CD14-positive monocyte (primary cell): ENCODE data around the gene WDR5. TPM values are rescaled to one million over a fixed set of nuclear protein-coding genes. Genes with fewer than 3 reads are reported as not detected.

Source experiments
- DNase-seq, 3 donors: peaks; one replicate each; pipeline ENCODE4 v3.0.0-alpha.2; 2011 to 2022
- H2AFZ ChIP-seq: 2 replicates; pipeline ENCODE4 v1.6.0; 2012; ENCODE audit warnings: mild to moderate bottlenecking, low read depth, low read length, inconsistent platforms; ENCODE audit not compliant: insufficient read depth, poor library complexity, severe bottlenecking
- H3K27ac ChIP-seq, 2 donors: 1 replicate in 1 of 2; 2 replicates in 1 of 2; pipeline ENCODE4 v1.5.1; 2012 to 2013; ENCODE audit warnings: low read length in 2 of 2, control low read depth in 1 of 2, inconsistent platforms in 1 of 2, low read depth in 1 of 2, mild to moderate bottlenecking in 1 of 2
- H3K27me3 ChIP-seq, 2 donors: one replicate each; pipeline versions ENCODE4 v1.6.0 to v1.6.1; 2011 to 2013; ENCODE audit warnings: low read length in 2 of 2; ENCODE audit not compliant: control insufficient read depth in 2 of 2, insufficient read depth in 2 of 2
- H3K36me3 ChIP-seq, 2 donors: replicated peaks in 1 of 2; 1 replicate in 1 of 2; 2 replicates in 1 of 2; pipeline versions ENCODE4 v1.5.1 to v1.6.1; 2012 to 2013; ENCODE audit warnings: low read length in 2 of 2, control low read depth in 1 of 2, inconsistent platforms in 1 of 2, mild to moderate bottlenecking in 1 of 2; ENCODE audit not compliant: insufficient read depth in 2 of 2, control insufficient read depth in 1 of 2
- H3K4me1 ChIP-seq, 2 donors: 1 replicate in 1 of 2; 2 replicates in 1 of 2; pipeline versions ENCODE4 v1.5.1 to v1.6.1; 2012 to 2013; ENCODE audit warnings: low read length in 2 of 2, control low read depth in 1 of 2, inconsistent platforms in 1 of 2, mild to moderate bottlenecking in 1 of 2, moderate library complexity in 1 of 2; ENCODE audit not compliant: insufficient read depth in 2 of 2, control insufficient read depth in 1 of 2
- H3K4me2 ChIP-seq: replicated peaks from 2 replicates; pipeline ENCODE3; 2012; ENCODE audit warnings: low read length, moderate library complexity, mild to moderate bottlenecking; ENCODE audit not compliant: poor library complexity, severe bottlenecking; ENCODE audit errors: extremely low read depth
- H3K4me3 ChIP-seq, 3 experiments: fragments of 200-600 bp in 1 of 3; sonication (generic) in 1 of 3; replicated peaks in 1 of 3; 1 replicate in 2 of 3; 2 replicates in 1 of 3; pipeline ENCODE4 v1.5.1; 2011 to 2013; ENCODE audit warnings: low read length in 3 of 3, mild to moderate bottlenecking in 3 of 3, control low read depth in 2 of 3, low read depth in 2 of 3, inconsistent platforms in 1 of 3, moderate library complexity in 1 of 3
- H3K79me2 ChIP-seq: 2 replicates; pipeline ENCODE4 v1.6.0; 2012; ENCODE audit warnings: mild to moderate bottlenecking, control low read depth, inconsistent platforms, low read length, moderate library complexity; ENCODE audit not compliant: insufficient read depth
- H3K9ac ChIP-seq: 2 replicates; pipeline ENCODE4 v1.6.0; 2017; ENCODE audit warnings: low read length, mild to moderate bottlenecking; ENCODE audit not compliant: insufficient read depth, poor library complexity, severe bottlenecking
- H3K9me3 ChIP-seq, 2 donors: replicated peaks in 1 of 2; 1 replicate in 1 of 2; 2 replicates in 1 of 2; pipeline versions ENCODE4 v1.5.1 to v1.6.1; 2012 to 2013; ENCODE audit warnings: low read length in 2 of 2, control low read depth in 1 of 2; ENCODE audit not compliant: control insufficient read depth in 1 of 2, insufficient read depth in 1 of 2
- H4K20me1 ChIP-seq: 2 replicates; pipeline ENCODE4 v1.6.0; 2012; ENCODE audit warnings: mild to moderate bottlenecking, low read length, control low read depth, moderate library complexity; ENCODE audit not compliant: insufficient read depth
- H3K27ac Mint-ChIP-seq, 7 donors: one replicate each; pipeline ENCODE4 v1.8.0; 2020; ENCODE audit warnings: mild to moderate bottlenecking in 7 of 7, mixed read lengths in 7 of 7, moderate library complexity in 6 of 7, inconsistent platforms in 2 of 7
- H3K27me3 Mint-ChIP-seq, 3 donors: one replicate each; pipeline ENCODE4 v1.8.0; 2021 to 2022; ENCODE audit warnings: low read depth in 3 of 3, mild to moderate bottlenecking in 3 of 3, mixed read lengths in 3 of 3, moderate library complexity in 3 of 3, inconsistent platforms in 1 of 3
- H3K36me3 Mint-ChIP-seq, 2 donors: one replicate each; pipeline ENCODE4 v1.8.0; 2020; ENCODE audit warnings: mixed read lengths in 2 of 2, inconsistent platforms in 1 of 2, mild to moderate bottlenecking in 1 of 2
- H3K4me1 Mint-ChIP-seq: one replicate; pipeline ENCODE4 v1.8.0; 2020; ENCODE audit warnings: mild to moderate bottlenecking, mixed read lengths
- H3K4me3 Mint-ChIP-seq, 2 donors: one replicate each; pipeline ENCODE4 v1.8.0; 2020; ENCODE audit warnings: mild to moderate bottlenecking in 2 of 2, mixed read lengths in 2 of 2, moderate library complexity in 1 of 2
- H3K9me3 Mint-ChIP-seq, 7 donors: one replicate each; pipeline ENCODE4 v1.8.0; 2020 to 2022; ENCODE audit warnings: mixed read lengths in 7 of 7, mild to moderate bottlenecking in 6 of 7, moderate library complexity in 6 of 7, inconsistent platforms in 2 of 7
- WGBS: methylation state at CpG from one replicate; pipeline ENCODE4 v1.1.5; 2013; ENCODE audit warnings: missing lambda C conversion rate; ENCODE audit not compliant: insufficient coverage; 5-methylcytosine and 5-hydroxymethylcytosine counted together
- intact Hi-C, 2 donors: fragments of 100-400 bp; cut with micrococcal nuclease; formaldehyde crosslinking; loops; one replicate each; pipeline versions ENCODE4 v1.15.0 to v1.15.1; 2023
- polyA plus RNA-seq, 3 donors: library from polyadenylated mRNA; depleted of rRNA in 1 of 3; unstranded in 2 of 3; stranded (reverse) in 1 of 3; fragments of 300-500 nt in 2 of 3; fragments of >200 nt in 1 of 3; fragmentation: Illumina TruSeq in 2 of 3; gene quantifications; 1 replicate in 2 of 3; 2 replicates in 1 of 3; pipeline ENCODE4 v1.2.3, GENCODE V29; 2012 to 2021
- TF ChIP-seq, protein P1 (sequence below): fragments of 200-600 bp; IDR thresholded peaks from one replicate; pipeline ENCODE4 v1.8.0; 2022; ENCODE audit warnings: antibody characterized with exemption, mild to moderate bottlenecking

Gene WDR5
- polyA plus RNA-seq, 3 donors = 8.7 to 17.3 (median 10.2) TPM

- TF ChIP-seq, protein P1, sequence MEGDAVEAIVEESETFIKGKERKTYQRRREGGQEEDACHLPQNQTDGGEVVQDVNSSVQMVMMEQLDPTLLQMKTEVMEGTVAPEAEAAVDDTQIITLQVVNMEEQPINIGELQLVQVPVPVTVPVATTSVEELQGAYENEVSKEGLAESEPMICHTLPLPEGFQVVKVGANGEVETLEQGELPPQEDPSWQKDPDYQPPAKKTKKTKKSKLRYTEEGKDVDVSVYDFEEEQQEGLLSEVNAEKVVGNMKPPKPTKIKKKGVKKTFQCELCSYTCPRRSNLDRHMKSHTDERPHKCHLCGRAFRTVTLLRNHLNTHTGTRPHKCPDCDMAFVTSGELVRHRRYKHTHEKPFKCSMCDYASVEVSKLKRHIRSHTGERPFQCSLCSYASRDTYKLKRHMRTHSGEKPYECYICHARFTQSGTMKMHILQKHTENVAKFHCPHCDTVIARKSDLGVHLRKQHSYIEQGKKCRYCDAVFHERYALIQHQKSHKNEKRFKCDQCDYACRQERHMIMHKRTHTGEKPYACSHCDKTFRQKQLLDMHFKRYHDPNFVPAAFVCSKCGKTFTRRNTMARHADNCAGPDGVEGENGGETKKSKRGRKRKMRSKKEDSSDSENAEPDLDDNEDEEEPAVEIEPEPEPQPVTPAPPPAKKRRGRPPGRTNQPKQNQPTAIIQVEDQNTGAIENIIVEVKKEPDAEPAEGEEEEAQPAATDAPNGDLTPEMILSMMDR = no peak
- 48% methylated on average over 8 of the region's 15 CpGs for WGBS
- Histone ChIP-seq H3K27me3 (peaks cover 0 to 19% of the 10 kb centered on the region in 2 donors), H3K4me1 (peaks cover 9 to 31% of the 10 kb centered on the region in 2 donors), H3K27ac (no peak overlapping the region), H3K79me2 (no peaks in the 10 kb centered on the region), H3K36me3 (no peaks in the 10 kb centered on the region), H3K4me2 (no peak overlapping the region), H3K4me3 (no peak overlapping the region), H2AFZ (no peak overlapping the region), H4K20me1 (no peaks in the 10 kb centered on the region), H3K9ac (no peak overlapping the region), H3K9me3 (no peaks in the 10 kb centered on the region)
- Mint-ChIP-seq H3K27ac (peak overlapping the region in 1 of 7 donors; percentile 60), H3K4me3 (peak overlapping the region in 1 of 2 donors; percentile 63), H3K9me3 (peaks cover 0 to 3% (median 0%) of the 10 kb centered on the region in 7 donors), H3K4me1 (peaks cover 24% of the 10 kb centered on the region), H3K27me3 (peaks cover 19 to 36% (median 24%) of the 10 kb centered on the region in 3 donors), H3K36me3 (peaks cover 0 to 1% of the 10 kb centered on the region in 2 donors)
- DNase-seq = no peak
- intact Hi-C loops = no loop called here
These were observed 53.2 kb downstream of the WDR5 start for GRCh38 chr9:134189145-134189469.

DNA sequence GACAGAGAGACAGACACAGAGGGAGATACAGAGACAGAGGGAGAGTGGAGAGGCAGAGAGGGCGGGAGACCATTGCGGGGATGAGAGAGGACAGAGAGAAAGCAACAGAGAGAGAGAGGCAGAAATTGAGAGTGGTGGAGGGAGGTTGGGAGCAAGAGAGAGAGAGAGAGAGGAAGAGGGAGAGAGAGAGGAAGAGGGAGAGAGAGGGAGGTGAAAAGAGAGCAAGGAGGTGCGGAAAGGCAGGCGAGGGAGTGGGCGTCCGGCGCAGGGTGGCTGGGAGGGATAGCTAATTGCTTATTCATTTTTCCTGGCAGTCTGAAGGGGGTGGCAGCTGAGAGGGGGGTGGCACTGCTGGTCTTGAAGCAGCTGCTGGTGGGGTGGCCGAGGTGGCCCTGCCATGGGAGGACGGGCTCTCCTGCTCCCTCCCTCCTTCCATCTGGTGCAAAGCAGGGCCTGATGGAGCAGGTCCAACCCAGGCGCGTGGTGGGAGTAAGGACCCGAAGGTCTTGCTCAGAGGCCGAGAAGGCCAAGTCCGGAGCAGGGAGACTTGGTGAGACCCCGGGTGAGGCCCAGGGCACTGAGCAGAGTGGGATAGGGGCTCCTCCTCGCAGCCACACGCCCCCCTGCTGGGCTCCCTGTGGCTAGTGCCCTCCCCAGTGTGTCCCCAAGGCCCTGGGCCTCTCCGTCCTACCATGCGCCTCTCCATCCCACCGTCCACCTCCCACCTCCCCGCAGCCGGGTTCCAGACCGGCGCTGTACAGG, 53.8 kb downstream of the WDR5 start:
- Mint-ChIP-seq H3K27me3 (peaks cover 19 to 36% (median 24%) of the 10 kb centered on the region in 3 donors), H3K4me3 (peak overlapping the region in 1 of 2 donors; percentile 63), H3K4me1 (peaks cover 24% of the 10 kb centered on the region), H3K36me3 (peaks cover 0 to 1% of the 10 kb centered on the region in 2 donors), H3K27ac (no peak overlapping the region), H3K9me3 (peaks cover 0 to 3% (median 0%) of the 10 kb centered on the region in 7 donors)
- DNase-seq = no peak
- Histone ChIP-seq H2AFZ (no peak overlapping the region), H3K79me2 (no peaks in the 10 kb centered on the region), H3K27me3 (peaks cover 0 to 19% of the 10 kb centered on the region in 2 donors), H4K20me1 (no peaks in the 10 kb centered on the region), H3K36me3 (no peaks in the 10 kb centered on the region), H3K27ac (no peak overlapping the region), H3K9ac (no peak overlapping the region), H3K4me1 (peaks cover 9 to 32% of the 10 kb centered on the region in 2 donors), H3K9me3 (no peaks in the 10 kb centered on the region), H3K4me2 (no peak overlapping the region), H3K4me3 (no peak overlapping the region)
- intact Hi-C loops = loop anchor here in 1 of 2 donors (10.0 kb wide), 1 partner anchor 115 kb away; no protein-coding TSS in a partner anchor
- TF ChIP-seq, protein P1 = no peak
- WGBS = 56% methylated on average over 19 of the region's 24 CpGs
